Mucosa of descending colon (tissue), 3 donors: ENCODE results near the gene COTL1. TPM values are rescaled to one million over a fixed set of nuclear protein-coding genes. Genes with fewer than 3 reads are reported as not detected.
A peak's percentile ranks its signal among the peaks of the same experiment; 100 is the strongest.

ENCODE experiments used
- ATAC-seq: fragments of 200-7000 bp; cut with Tn5 transposase; one replicate; pipeline ENCODE4 v1.9.1; 2020; ENCODE audit warnings: mild to moderate bottlenecking, moderate library complexity
- DNase-seq, 3 donors: peaks; one replicate each; pipeline ENCODE4 v3.0.0-alpha.2; 2020
- H3K36me3 ChIP-seq: fragments of 200-600 bp; one replicate; pipeline ENCODE4 v1.8.0; 2021; ENCODE audit warnings: low read depth, mild to moderate bottlenecking
- H3K4me1 ChIP-seq: fragments of 200-600 bp; one replicate; pipeline ENCODE4 v1.8.0; 2021; ENCODE audit warnings: low read depth, mild to moderate bottlenecking
- H3K4me3 ChIP-seq: fragments of 200-600 bp; one replicate; pipeline ENCODE4 v1.8.0; 2021; ENCODE audit warnings: mild to moderate bottlenecking
- H3K9me3 ChIP-seq: fragments of 200-600 bp; one replicate; pipeline ENCODE4 v1.8.0; 2021; ENCODE audit warnings: mild to moderate bottlenecking
- intact Hi-C, 2 donors: fragments of 100-400 bp; cut with DNase I in 1 of 2; cut with micrococcal nuclease in 1 of 2; formaldehyde crosslinking; loops; one replicate each; pipeline versions ENCODE4 v1.11.0 to v1.11.1; 2022; cut with DNase I, micrococcal nuclease
- total RNA-seq, 3 donors: library from RNA; stranded (reverse); fragmentation: NEBNext Ultra II Directional in 2 of 3; extraction: Animal tissue kit (Norgen Biotek cat#: 25700) in 2 of 3; gene quantifications; one replicate each; pipeline versions ENCODE4 v1.2.1 to v1.2.4, GENCODE V29; 2021 to 2023
- TF ChIP-seq, protein P1 (sequence below): fragments of 200-600 bp; IDR thresholded peaks from one replicate; pipeline ENCODE4 v1.8.0; 2022; ENCODE audit warnings: antibody characterized with exemption, mild to moderate bottlenecking
- donor health status: DM: no; HTN: no; CAD: no; lungs with moderate emphysema.
- donor health status: DM: no; HTN: no; CAD: no.
- donor health status: DM: no; HTN: yes; CAD: no.

The COTL1 gene
- total RNA-seq, 3 donors from 2014 or later = 52.8 to 120 (median 56.8) TPM

- TF ChIP-seq, protein P1, sequence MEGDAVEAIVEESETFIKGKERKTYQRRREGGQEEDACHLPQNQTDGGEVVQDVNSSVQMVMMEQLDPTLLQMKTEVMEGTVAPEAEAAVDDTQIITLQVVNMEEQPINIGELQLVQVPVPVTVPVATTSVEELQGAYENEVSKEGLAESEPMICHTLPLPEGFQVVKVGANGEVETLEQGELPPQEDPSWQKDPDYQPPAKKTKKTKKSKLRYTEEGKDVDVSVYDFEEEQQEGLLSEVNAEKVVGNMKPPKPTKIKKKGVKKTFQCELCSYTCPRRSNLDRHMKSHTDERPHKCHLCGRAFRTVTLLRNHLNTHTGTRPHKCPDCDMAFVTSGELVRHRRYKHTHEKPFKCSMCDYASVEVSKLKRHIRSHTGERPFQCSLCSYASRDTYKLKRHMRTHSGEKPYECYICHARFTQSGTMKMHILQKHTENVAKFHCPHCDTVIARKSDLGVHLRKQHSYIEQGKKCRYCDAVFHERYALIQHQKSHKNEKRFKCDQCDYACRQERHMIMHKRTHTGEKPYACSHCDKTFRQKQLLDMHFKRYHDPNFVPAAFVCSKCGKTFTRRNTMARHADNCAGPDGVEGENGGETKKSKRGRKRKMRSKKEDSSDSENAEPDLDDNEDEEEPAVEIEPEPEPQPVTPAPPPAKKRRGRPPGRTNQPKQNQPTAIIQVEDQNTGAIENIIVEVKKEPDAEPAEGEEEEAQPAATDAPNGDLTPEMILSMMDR = no peak
Measured at GRCh38 chr16:84604477-84605013, 13.3 kb downstream of the COTL1 start.

DNA sequence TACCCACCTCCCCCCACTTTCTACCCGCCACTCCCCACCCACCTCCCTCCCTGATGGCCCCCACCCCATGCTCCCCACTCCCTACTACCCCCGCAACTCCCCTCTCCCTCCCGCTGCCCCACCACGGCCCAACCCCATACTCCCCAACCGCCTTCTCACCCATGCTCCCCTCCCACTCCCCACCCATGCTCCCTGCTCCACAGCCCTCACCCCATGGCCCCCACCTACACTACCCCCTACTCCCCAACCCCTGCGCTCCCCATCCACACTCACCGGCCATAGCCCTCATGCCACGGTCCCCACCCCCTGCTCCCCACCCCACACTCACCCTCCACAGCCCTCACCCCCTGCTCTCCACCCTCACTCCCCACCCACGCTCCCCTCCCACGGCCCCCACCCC is 13.9 kb downstream of the COTL1 start:
- TF ChIP-seq, protein P1 = no peak
- no peaks in the 10 kb centered on the region for H3K36me3 ChIP-seq
- intact Hi-C loops = no loop called here
- no peaks in the 10 kb centered on the region for H3K9me3 ChIP-seq
- no peak overlapping the region for H3K4me3 ChIP-seq
- H3K4me1 ChIP-seq = peaks cover 13% of the 10 kb centered on the region
- ATAC-seq (no peak), DNase-seq (no peak)

More at GRCh38 chr16:84604477-84605013, 13.3 kb downstream of the COTL1 start:
- DNase-seq = no peak
- H3K9me3 ChIP-seq = no peaks in the 10 kb centered on the region
- intact Hi-C loops = no loop called here
- peaks cover 13% of the 10 kb centered on the region for H3K4me1 ChIP-seq
- no peak for ATAC-seq
- H3K4me3 ChIP-seq = no peak overlapping the region
- no peaks in the 10 kb centered on the region for H3K36me3 ChIP-seq

DNA sequence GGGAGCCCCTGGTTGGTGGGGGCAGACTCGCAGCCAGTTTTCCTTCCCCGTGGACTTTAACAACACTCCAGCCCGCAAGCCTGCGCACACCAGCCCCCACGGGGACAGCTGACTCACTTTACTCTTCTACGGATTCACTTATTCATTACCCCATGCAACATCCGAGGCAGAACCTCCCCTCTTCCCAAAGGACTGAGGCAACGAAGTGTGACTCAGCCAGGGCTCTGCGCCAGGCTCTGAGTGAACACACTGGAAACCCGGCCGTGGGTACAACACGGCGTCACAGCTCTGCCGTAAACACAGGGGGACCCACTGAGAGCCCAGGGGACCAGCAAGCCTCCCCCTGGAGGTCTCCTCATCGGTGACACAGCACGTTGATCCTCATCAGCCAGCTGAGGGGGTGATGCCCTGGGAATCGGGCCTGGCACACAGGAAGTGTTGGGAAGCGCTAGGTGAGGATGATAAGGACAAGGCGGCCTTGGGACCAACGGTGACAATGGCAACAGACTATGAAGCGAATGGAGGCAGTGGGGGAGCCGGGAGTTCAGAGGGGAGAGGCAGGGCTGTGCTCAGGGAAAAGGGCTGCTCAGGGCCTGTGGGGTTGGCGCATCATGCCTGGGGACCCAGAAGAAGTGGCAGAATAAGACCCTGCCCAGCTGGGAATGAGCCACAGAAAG is 14.6 kb downstream of the COTL1 start:
- DNase-seq = peak; percentile 55 to 87 (median 62)
- Histone ChIP-seq H3K4me3 (no peak overlapping the region), H3K36me3 (no peaks in the 10 kb centered on the region), H3K4me1 (peaks cover 15% of the 10 kb centered on the region), H3K9me3 (no peaks in the 10 kb centered on the region)
- intact Hi-C loops = no loop called here
- TF ChIP-seq, protein P1 = no peak
- peak; percentile 38 for ATAC-seq

- intact Hi-C loops = no loop called here
- Histone ChIP-seq H3K4me1 (peaks cover 25% of the 10 kb centered on the region), H3K36me3 (no peaks in the 10 kb centered on the region), H3K9me3 (no peaks in the 10 kb centered on the region), H3K4me3 (no peak overlapping the region)
- ATAC-seq = peak; percentile 66
- DNase-seq = peak in 1 of 3 donors; percentile 33
- TF ChIP-seq, protein P1 = no peak
Measured at GRCh38 chr16:84600343-84601229, 17.3 kb downstream of the COTL1 start.

DNA sequence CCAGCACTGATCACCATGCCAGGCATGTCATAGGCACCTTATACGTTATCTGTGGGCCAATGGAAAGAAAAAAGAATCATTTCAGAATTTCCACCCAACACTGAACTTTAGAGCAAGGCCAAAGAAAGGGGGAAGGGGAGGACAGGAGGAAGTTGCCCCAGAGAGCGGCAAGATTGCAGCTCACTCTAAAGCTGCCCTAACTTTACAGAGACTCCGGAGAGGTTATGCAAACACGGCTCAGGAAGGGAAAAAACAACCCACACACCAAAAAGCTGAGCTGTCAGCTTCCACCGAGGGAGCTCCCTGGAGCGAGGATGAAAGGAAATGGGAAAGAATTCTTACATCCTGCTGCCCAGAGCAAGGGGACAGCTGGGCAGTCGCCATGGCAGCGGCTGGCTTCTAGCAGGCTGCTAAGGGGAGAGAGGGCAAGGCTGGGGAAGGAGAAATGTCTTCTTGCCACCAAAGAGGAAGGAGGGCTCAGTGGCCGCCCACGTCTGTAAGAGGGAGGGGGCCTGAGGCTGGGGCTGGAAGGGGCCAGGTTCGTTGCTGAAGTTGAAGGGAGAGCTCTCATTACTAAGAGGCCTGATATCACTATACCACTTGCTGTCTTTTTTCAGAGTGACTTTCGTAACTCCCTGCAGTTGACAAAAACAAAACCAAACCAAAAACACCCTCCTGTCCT is 18.2 kb downstream of the COTL1 start:
- TF ChIP-seq, protein P1 = no peak

More for the DNA sequence above, 18.2 kb downstream of the COTL1 start:
- peak; percentile 32 for ATAC-seq
- Histone ChIP-seq H3K9me3 (no peaks in the 10 kb centered on the region), H3K4me3 (no peak overlapping the region), H3K36me3 (no peaks in the 10 kb centered on the region), H3K4me1 (peaks cover 29% of the 10 kb centered on the region)
- intact Hi-C loops = no loop called here
- peak in 2 of 3 donors; percentile 63 to 78 for DNase-seq
